Ishikawa (cell line): ENCODE data around the gene WWOX.

Source experiments
- CEBPB ChIP-seq: IDR thresholded peaks from 2 replicates; pipeline ENCODE4 v1.6.1; 2012
- CREB1 ChIP-seq: IDR thresholded peaks from 2 replicates; pipeline ENCODE4 v1.6.1; 2012; ENCODE audit warnings: low read depth
- EGR1 ChIP-seq: IDR thresholded peaks from 2 replicates; pipeline ENCODE4 v1.6.1; 2012
- EP300 ChIP-seq: IDR thresholded peaks from 2 replicates; pipeline ENCODE4 v1.6.1; 2012; ENCODE audit warnings: borderline replicate concordance
- FOXM1 ChIP-seq: IDR thresholded peaks from 2 replicates; pipeline ENCODE4 v1.6.1; 2012; ENCODE audit warnings: low read depth, borderline replicate concordance
- NFIC ChIP-seq: IDR thresholded peaks from 2 replicates; pipeline ENCODE4 v1.6.1; 2012
- RAD21 ChIP-seq: IDR thresholded peaks from 2 replicates; pipeline ENCODE4 v1.6.1; 2012; ENCODE audit warnings: low read depth
- TAF1 ChIP-seq: IDR thresholded peaks from 2 replicates; pipeline ENCODE4 v1.6.1; 2012; ENCODE audit warnings: low read depth, mild to moderate bottlenecking
- TCF12 ChIP-seq: IDR thresholded peaks from 2 replicates; pipeline ENCODE4 v1.6.1; 2012; ENCODE audit warnings: low read depth
- TEAD4 ChIP-seq: IDR thresholded peaks from 2 replicates; pipeline ENCODE4 v1.6.1; 2012
- YY1 ChIP-seq: IDR thresholded peaks from 2 replicates; pipeline ENCODE4 v1.6.1; 2012; ENCODE audit warnings: low read depth
- ZBTB7A ChIP-seq: IDR thresholded peaks from 2 replicates; pipeline ENCODE4 v1.6.1; 2012; ENCODE audit warnings: low read depth
- TF ChIP-seq, protein P1 (sequence below): IDR thresholded peaks from 2 replicates; pipeline ENCODE4 v1.6.1; 2012; ENCODE audit warnings: low read depth, mild to moderate bottlenecking
- TF ChIP-seq, protein P2 (sequence below): IDR thresholded peaks from 2 replicates; pipeline ENCODE4 v1.6.1; 2012
- TF ChIP-seq, protein P3 (sequence below): IDR thresholded peaks from 2 replicates; pipeline ENCODE4 v1.6.1; 2012

WWOX gene

DNA sequence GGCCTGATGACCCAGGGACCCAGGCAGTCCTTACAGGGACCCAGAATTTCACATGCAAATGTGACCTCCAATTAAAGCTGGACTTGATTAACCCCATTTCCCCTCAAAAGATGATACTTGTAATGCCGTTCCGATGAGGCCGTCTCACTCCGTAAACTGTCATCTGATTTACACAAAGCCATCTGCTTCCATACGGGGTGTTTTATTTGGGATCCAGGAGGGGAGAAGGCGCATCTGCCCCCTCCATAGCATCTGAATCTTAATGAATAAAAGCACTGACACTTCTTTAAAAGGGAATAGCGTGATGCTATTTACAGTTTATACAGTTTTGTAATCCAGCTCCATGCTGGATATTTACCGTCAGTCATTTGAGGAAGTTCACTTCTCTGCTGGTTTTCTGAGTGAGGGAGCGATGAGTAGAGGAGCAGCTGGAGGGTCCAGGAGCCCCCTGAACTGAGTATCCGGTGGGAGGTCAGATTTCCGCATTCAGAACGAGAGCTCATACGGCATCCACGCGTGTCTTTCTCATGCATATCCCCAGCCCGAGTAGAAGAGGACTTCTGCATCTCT is 452.7 kb downstream of the WWOX start:
- TF ChIP-seq EP300 (no peak), NFIC (no peak), CEBPB (no peak)
- TF ChIP-seq, protein P1, sequence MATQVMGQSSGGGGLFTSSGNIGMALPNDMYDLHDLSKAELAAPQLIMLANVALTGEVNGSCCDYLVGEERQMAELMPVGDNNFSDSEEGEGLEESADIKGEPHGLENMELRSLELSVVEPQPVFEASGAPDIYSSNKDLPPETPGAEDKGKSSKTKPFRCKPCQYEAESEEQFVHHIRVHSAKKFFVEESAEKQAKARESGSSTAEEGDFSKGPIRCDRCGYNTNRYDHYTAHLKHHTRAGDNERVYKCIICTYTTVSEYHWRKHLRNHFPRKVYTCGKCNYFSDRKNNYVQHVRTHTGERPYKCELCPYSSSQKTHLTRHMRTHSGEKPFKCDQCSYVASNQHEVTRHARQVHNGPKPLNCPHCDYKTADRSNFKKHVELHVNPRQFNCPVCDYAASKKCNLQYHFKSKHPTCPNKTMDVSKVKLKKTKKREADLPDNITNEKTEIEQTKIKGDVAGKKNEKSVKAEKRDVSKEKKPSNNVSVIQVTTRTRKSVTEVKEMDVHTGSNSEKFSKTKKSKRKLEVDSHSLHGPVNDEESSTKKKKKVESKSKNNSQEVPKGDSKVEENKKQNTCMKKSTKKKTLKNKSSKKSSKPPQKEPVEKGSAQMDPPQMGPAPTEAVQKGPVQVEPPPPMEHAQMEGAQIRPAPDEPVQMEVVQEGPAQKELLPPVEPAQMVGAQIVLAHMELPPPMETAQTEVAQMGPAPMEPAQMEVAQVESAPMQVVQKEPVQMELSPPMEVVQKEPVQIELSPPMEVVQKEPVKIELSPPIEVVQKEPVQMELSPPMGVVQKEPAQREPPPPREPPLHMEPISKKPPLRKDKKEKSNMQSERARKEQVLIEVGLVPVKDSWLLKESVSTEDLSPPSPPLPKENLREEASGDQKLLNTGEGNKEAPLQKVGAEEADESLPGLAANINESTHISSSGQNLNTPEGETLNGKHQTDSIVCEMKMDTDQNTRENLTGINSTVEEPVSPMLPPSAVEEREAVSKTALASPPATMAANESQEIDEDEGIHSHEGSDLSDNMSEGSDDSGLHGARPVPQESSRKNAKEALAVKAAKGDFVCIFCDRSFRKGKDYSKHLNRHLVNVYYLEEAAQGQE, result no peak
- TF ChIP-seq, protein P2, sequence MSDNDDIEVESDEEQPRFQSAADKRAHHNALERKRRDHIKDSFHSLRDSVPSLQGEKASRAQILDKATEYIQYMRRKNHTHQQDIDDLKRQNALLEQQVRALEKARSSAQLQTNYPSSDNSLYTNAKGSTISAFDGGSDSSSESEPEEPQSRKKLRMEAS, result no peak

DNA sequence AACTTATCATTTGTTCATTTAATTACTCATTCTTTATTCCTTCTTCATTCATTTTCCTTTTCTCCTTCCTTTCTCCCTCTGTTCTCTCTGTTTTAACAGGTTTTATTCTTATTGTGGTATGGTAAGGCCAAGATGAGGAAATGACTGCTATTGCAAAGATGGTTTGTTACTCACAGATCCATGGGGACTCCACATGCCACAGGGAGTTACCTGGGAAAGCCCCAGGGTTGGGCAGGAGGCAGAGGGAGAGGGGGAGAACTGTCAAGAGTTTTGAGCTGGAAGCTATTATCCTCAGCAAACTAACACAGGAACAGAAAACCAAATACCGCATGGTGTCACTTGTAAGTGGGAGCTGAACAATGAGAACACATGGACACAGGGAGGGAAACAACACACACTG is 453.3 kb downstream of the WWOX start:
- no peak for TF ChIP-seq EGR1
- TF ChIP-seq TCF12, result no peak
- no peak for TF ChIP-seq TEAD4
- no peak for TF ChIP-seq CEBPB
- TF ChIP-seq, protein P1, result no peak
- TF ChIP-seq CREB1, result no peak
- no peak for TF ChIP-seq EP300
- no peak for TF ChIP-seq FOXM1
- TF ChIP-seq, protein P3, sequence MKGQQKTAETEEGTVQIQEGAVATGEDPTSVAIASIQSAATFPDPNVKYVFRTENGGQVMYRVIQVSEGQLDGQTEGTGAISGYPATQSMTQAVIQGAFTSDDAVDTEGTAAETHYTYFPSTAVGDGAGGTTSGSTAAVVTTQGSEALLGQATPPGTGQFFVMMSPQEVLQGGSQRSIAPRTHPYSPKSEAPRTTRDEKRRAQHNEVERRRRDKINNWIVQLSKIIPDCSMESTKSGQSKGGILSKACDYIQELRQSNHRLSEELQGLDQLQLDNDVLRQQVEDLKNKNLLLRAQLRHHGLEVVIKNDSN, result no peak

DNA sequence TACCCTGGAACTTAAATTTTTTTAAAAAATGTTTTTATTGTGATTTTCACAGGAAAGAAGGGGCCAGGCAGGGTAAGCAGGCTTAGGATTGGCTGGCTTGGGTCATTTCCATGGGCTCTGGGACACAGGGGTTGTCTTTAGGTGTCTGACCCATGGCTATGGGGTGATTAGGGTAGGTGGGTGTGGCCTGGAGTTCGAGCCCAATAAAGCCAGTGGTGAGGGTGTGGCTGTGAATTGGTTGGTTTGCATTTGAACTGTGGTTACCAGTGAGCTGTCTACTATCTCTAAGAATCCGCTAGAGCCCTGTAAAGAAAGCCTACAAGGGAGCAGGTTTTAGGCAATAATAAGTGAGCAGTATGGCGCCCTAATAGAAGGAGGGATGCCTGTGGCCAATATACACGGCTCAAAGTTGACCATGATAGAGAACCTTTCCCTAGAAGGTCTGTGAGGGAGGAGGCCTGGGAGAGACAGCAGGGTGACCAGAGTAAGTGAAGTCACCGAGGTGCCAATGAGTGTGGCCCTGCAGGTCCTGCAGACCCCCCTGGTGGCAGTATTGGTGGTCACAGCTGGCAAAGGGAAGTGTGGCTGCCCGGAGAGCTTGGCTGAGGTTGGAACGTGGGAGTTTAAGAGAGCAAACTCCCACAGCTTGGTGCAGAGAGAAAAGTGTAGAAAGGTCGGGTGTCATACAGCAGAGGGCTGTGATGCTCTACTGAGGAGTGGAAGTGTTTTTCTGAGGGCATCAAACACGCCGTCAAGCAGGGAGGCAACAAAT is 454.0 kb downstream of the WWOX start:
- TF ChIP-seq NFIC, result no peak
- no peak for TF ChIP-seq CREB1
- no peak for TF ChIP-seq YY1
- no peak for TF ChIP-seq FOXM1
- TF ChIP-seq, protein P1, result no peak
- TF ChIP-seq CEBPB, result no peak
- TF ChIP-seq EGR1, result no peak
- no peak for TF ChIP-seq EP300
- TF ChIP-seq RAD21, result no peak
- TF ChIP-seq, protein P2, result no peak
- TF ChIP-seq TCF12, result no peak
- no peak for TF ChIP-seq TEAD4
- TF ChIP-seq TAF1, result no peak
- TF ChIP-seq ZBTB7A, result no peak

DNA sequence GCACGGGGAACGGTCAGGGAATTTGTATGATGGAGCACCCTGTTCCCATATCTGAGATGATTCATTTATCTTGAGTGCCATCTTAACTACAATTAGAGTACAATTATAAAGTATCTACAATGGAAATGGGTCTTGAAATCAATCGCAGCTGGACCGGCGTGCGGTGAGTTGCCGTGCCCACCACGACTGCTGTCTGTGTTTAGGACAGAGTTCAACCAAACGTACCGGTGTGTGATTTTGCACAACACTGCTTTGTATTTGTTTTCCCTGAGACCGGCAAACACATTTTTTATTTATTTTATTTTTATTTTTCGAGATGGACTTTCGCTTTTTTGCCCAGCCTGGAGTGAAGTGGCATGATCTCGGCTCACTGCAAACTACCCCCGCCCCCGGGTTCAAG is 457.0 kb downstream of the WWOX start:
- TF ChIP-seq CEBPB (no peak), RAD21 (no peak), TEAD4 (no peak), EGR1 (no peak), FOXM1 (no peak), ZBTB7A (no peak), TCF12 (no peak), NFIC (no peak), EP300 (no peak), CREB1 (no peak), TAF1 (no peak), YY1 (no peak)
- TF ChIP-seq, protein P3, result no peak
- TF ChIP-seq, protein P2, result no peak
- TF ChIP-seq, protein P1, result no peak
